Cortex of kidney (tissue), 1 donor: ENCODE results near the gene SFSWAP.
"Not testable (repeated sequence)": the region's sequence is repeated elsewhere in the genome, so short reads cannot be mapped to it uniquely, and the experiment has no call there.

ENCODE experiments used
- DNase-seq: peaks from one replicate; lab custom pipeline; 2025; lab: John Stamatoyannopoulos, UW

The SFSWAP gene

GRCh38 chr12:131761638-131762037, 50.7 kb downstream of the SFSWAP start:
- no peak for DNase-seq

- no peak for DNase-seq
Measured at GRCh38 chr12:131764738-131765137, 53.8 kb downstream of the SFSWAP start.

GRCh38 chr12:131765961-131766360, 55.1 kb downstream of the SFSWAP start:
- DNase-seq, result no peak

GRCh38 chr12:131766382-131767107, 55.7 kb downstream of the SFSWAP start:
- DNase-seq, result no peak

GRCh38 chr12:131770120-131770519, 59.2 kb downstream of the SFSWAP start:
- no peak for DNase-seq

- DNase-seq, result no peak
Measured at GRCh38 chr12:131771965-131772364, 61.1 kb downstream of the SFSWAP start.

GRCh38 chr12:131773582-131774221, 62.8 kb downstream of the SFSWAP start:
- no peak for DNase-seq

- DNase-seq, result no peak
Measured at GRCh38 chr12:131774576-131775391, 63.9 kb downstream of the SFSWAP start.

GRCh38 chr12:131775392-131776236, 64.7 kb downstream of the SFSWAP start:
- no peak for DNase-seq

- DNase-seq, result no peak
Measured at GRCh38 chr12:131776237-131776889, 65.5 kb downstream of the SFSWAP start.

- not testable (repeated sequence) for DNase-seq
Measured at GRCh38 chr12:131777269-131777668, 66.4 kb downstream of the SFSWAP start.

GRCh38 chr12:131779027-131779426, 68.1 kb downstream of the SFSWAP start:
- no peak for DNase-seq

- no peak for DNase-seq
Measured at GRCh38 chr12:131782061-131782460, 71.2 kb downstream of the SFSWAP start.

- no peak for DNase-seq
Measured at GRCh38 chr12:131783915-131784541, 73.1 kb downstream of the SFSWAP start.

GRCh38 chr12:131784909-131785762, 74.2 kb downstream of the SFSWAP start:
- DNase-seq, result no peak

GRCh38 chr12:131785763-131786330, 75.0 kb downstream of the SFSWAP start:
- DNase-seq, result no peak

GRCh38 chr12:131786331-131786730, 75.4 kb downstream of the SFSWAP start:
- DNase-seq, result no peak

- DNase-seq, result no peak
Measured at GRCh38 chr12:131787143-131787660, 76.3 kb downstream of the SFSWAP start.

- no peak for DNase-seq
Measured at GRCh38 chr12:131788070-131788469, 77.2 kb downstream of the SFSWAP start.
